GM21576 (cell line): Measurements from ENCODE around the gene KCNQ1.

ENCODE experiments used
- ATAC-seq: cut with Tn5 transposase; IDR thresholded peaks from one replicate; pipeline ENCODE4 v1.9.1; 2021; ENCODE audit warnings: mild to moderate bottlenecking, moderate library complexity; ENCODE audit not compliant: unreplicated experiment

Gene KCNQ1

DNA sequence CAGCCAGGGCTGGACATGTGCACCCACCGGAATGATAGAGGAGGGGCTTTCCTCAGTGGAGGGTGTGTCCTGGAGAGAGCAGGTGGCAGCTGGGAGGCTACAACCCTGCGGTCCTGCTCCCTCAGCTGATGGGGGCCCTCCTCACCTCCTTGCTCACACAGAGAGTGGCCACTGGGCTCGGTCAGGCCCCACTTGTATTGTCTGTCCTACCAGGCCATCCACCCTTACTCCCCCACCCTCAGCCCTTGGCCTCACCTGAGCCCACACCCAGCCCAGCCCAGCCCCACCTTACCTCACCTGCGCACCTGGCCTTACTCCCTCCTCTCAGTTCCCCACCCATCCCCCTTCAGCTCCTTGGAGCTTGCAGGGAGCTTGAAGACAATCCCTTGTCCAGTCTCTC lies 3.6 kb upstream of the KCNQ1 start:
- no peak for ATAC-seq

DNA sequence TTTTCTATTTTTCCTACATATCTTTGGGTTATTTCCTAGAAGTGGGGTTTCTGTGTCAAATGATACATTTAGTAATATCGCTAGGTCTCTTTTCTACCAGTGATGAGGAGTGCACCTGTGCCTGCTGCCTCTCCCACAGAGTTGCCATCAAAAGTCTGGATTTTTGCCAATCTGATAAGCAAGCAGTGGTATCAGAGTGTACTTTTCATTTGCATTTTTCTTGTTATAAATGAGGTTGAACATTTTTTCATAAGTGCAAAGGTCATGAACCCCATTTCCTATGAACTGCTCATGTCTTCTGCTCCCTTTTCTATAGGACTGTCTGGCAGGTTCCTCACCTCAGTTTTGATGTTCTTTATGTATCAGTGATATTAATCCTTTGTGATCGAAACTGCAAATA lies 2.2 kb upstream of the KCNQ1 start:
- ATAC-seq: no peak

DNA sequence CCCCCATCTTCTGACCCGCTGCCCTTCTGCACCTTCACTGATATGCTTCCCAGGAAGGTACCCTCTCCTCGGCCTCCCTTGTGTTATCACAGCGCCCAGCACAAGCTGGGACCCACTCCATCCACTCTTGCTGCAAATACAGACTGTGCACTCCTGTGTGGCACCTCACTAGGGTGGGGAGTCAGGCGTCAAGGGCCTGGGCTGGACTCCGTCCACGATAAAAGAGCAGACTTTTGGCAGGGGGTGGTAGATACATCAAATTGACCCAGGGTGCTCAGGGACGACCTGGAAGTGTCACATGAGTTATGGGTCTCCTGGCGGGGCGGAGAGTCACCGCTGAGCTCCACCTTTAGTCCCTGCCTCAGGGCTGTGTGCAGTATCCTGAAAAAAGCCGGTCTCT lies 1.4 kb upstream of the KCNQ1 start:
- no peak for ATAC-seq

DNA sequence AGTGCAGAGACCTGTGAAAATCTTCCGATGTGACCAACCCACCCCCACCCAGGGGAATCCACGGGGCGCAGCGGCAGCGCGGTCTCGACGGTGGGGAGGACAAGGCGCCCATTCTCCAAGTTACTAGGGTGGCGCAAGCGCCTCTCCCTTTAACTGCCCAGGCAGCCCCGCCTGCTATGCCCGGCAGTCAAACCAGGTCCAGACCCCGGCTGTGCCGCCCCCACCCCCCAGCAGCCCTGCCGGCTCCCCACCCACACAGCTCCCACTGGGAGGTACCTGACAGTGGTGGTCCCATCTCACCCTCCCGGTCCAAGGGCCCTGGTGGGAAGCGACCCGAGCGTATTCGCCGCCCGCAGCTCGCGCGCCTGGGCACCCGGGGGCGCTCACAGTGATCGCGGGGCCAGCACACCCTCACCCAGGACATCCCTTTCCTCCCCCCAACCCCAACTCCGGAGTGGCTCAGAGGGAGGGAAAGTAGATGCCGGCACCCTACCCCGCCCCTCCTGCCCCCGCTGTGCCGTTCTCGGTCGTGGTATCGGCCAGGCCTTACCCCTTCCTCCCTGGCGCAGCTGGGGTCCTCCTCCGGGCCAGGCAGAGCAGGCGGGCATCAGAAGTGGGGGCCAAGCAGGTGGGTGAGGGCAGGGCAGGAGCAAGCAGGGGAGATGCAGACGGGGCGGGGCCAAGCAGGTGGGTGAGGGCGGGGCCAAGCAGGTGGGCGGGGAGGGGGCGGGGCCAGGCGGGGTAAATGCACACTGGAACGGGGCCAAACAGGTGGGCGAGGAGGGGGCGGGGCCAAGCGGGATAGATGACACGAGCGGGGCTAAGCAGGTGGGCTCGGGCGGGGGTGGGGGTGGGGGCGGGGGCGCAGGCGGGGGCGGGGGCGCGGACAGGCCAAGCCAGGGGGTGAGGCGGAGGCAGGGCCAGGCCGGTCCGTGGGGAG lies 657 bp upstream of the KCNQ1 start, which contains the start of gene TRPM5:
Gene TRPM5, minus strand, starts transcription at position 634 of the 940 bp plus-strand sequence. CDS start 21,478 bp downstream, outside the sequence.
- no peak for ATAC-seq

DNA sequence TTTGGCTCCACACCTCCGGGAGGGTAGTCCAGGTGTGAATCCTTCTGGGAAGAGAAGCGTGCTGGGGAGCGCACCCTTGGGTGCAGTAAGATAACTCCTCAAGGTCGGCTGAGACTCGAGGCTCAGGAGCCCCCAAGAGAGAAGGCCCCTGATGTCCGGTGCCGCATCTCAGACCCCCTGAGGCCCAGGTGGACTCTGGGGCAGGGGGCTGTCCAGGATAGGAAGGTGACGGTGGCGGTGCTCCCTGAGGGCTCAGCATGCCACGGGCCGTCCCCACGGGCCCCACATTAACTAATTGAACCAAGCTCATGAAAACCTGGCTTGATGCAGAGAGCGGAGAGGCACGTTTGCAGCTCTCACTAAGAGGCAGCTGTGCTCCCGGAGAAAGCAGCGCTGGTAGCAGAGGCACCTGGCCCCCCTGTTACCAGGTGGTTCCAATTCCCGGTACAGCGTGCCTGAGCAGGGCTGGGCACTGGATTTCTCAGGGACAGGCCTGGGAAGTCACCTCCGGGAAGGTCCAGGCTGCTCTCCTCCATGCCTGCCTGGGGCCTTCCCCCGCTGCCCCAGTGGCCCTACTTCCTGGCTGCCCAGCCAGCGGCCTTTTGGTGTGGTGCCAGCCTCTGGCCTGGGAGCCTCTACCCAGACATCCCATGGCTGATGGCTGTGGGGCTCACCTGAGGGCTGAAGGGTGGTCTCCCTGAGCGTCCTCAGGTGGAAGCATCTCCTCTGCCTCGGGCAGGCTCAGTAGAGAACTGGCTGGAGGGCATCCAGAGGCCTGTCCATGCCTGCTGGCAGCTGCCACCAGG lies 1.1 kb downstream of the KCNQ1 start:
- no peak for ATAC-seq

DNA sequence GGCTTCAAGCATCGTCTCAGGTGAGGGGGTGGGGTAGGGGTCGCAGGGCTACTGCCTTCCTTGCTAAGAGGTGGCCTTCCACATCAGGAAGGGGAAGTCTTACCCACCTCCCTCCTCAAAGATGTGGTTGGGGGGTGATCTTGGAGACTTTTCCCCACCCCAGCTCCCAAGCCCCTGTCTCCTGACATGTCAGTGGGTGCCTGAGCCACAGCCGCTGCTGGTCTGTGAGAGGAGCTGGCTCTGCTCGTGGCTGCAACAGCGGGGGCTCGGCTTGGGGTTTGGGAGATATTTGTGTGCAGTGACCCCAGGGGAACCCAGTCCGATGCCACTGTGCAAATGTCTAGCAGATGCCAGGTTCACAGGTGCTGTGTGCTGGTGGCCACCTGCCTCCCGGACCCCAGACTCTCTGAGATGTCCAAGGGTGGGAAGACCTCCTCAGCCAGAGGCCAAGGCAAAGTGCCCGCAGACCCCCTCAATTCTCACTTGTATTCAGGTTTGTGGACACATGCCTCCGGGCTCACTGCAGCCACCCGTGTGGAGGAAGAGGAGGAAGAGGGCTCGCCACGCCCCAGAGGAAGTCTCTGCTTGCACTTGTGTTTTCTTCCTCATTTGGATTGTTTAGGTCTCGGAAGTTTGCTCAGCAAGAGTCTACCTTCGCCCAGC lies 1.9 kb downstream of the KCNQ1 start:
- ATAC-seq: no peak

DNA sequence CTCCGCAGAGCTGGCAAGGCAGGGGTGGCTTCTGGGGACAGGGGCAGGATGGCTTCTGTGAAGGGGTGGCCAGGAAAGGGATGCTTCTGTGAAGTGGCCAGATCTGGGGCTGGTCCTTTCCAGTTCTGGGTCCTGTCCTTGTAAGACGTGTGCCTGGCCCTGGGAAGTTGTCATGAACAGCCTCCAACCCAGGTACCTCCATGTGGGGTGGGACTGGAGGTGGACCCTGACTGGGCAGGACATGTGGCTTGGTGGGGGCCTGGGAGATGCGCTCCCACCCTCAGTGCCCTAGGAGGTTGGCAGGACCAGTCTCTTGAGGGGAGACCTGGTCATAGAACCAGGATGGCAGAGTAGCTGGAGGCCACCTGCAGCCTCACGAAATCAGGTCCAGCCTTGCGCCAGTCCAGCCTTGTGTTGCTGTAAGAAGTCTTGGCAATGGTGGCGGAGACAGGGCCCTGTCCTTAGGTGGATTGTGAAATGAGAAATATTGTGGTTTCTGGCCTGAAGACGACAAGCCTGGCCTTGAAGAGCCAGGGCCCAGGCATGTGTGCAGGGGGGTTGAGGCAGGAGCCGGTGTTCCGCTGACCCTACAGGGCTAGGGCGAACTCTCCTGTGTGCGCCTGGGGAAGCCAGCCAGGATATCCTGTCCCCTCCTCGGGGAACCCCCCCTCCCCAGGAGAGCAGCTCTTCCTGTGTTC lies 2.6 kb downstream of the KCNQ1 start:
- ATAC-seq: no peak

DNA sequence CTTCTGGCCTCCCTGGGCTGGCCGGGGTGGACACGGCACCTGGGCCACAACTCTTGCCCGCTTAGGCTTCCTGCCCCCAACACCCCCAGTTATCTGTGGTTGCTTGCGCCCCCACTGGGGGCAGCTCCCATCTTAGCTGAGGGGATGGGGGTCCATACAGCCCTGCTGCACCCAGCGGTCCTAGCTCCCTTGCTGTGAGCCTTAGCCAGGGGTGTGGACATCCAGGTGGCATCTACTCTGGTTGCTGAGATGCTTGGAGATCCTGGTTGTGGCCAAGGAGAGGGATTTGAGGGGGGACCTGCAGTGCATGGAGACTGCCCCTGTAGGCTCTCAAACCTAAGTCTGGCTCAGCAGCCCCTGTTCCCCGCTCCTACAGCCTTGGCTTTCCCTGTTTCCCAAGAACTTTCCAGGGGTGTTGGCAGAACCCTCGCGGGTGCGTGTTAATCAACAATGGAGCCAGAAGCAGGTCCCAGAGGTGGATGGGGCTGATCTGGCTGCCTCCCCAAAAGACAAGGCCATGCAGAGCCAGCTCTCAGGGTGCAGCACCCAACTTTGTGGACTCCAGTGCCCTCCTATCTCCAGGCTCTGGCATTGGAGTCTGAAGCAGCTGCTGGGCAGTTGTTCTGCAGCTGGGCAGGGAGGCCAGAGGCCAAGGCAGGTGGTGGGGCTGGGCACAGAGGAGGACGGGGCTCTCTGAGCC lies 3.3 kb downstream of the KCNQ1 start:
- ATAC-seq: no peak

DNA sequence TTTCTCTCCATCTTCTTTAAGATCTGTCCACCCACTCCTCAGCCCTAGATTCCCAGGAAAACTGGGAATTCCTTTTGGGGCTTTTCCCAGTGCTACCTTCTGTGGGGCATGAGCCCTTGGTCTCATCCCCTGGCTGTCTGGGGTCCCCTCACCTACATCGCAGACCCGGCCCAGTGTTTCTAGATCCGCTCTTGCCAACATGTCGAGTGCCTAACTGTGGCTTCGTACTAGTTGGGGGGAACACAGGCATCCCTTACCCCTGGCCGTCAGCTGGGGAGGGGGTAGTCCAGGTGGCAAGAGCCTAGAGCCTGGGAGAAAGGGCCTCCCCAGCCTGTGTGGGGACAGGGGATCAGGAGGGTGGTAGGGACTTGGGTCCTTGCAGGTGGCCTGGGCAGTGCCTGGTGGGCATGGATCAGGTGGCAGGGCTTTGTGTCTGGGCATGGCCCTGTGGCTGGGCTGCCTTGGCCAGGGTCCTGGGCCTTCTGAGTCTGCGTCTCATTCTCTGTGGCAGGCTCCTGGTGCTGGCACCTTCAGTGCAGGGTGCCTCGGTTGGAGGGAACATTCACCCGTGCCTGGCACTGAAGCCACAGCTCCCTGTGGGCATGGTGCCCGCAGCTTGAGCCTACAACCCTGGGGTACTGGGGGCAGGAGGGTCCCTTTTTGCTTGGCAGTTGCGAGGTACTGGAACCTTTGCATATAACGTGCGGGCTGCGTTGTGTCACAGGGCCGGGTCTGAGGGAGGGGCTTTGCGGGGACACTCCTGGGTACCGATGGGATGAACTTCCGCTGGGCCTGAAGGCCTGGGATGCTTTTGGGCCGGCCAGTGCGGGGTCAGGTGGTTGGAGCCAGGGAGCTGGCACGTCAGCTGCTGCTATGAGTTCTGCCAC lies 4.1 kb downstream of the KCNQ1 start:
- ATAC-seq: no peak

DNA sequence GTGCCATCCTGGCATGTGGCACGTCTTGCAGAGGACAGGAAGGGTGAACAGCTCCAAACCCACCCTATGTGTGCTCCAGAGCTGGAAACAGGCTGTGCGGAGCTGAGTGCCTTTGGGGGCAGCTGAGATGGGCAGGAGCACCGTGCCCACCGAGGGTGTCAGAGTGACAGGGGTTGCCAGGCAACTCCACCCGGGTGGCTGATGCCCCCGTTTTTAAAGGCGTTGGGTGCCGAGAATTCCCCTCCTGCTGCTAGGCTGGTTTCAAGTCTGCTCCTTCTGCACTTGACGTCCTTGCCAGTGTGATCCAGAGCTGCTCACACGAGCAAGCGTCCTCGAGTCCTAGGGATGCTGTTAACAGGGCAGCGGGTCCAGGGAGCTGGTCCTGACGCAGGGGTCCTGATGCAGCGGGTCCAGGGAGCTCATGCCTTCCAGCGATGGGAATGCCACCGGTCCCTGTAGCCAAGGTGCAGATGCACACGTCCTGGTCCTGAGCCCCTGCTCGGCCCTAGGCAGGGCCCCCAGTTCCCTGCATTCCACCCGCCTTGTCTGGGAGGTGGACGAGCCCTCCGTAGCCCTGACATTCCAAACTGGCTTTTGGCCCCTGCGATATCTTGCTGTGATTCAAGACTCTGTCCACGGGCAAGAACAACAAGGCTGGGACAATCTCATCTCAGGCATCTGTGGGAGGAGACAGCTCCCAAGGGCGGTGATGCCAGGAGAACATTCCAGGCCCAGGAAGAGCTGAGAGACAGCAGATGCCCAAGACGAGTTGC lies 4.9 kb downstream of the KCNQ1 start:
- no peak for ATAC-seq

DNA sequence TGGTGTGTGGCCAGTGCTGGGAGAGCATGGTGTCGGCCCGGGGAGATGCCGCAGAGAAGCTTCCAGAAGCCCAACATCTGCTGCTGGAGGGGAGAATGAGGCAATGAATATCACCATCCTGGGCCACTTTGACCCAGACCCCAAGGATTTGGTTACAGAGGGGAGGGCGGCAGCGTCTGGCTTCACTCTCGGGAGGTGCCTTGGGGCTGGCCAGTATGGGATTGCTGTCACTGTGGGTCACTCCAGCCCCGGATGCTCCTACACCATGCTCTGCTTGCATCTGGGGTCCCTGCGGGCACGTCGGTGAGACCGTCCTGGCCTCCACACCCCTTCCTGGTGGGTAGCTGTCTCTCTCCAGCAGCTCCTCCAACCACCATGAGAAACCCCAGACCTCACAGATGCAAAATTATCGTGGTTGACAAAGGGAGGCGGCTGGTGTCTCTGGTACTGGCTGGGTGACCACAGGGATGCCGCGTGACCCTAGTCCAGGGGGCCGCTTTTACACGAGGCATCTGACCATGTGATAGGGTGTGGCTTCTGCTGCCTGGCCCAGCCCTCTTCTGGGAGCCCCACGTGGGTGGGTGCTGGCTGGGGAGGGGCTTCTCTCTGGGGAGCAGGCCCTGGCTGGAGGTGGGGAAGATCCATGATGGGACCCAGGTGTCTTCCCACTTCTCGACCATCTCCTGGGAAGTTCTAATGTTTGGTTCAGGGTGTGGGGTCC lies 5.7 kb downstream of the KCNQ1 start:
- ATAC-seq: no peak

DNA sequence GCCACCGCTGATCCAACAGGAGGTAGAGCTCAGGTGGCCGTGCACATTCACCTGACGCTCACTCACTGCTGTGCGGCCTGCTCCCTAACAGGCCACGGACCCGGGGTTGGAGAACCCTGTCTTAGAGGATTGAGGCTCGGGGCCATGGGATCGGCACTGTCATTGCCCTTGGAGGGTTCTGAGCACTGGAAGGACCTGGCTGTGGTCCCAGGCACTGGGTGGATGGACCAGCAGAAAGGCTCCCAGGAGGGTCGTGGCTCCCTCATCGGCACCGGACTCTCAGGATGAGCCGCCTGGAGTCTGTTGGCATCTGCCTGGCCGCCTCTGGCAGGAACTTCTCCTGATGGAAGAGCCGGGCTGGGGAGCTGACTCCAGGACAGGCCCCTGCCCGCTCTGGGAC lies 6.5 kb downstream of the KCNQ1 start:
- no peak for ATAC-seq

DNA sequence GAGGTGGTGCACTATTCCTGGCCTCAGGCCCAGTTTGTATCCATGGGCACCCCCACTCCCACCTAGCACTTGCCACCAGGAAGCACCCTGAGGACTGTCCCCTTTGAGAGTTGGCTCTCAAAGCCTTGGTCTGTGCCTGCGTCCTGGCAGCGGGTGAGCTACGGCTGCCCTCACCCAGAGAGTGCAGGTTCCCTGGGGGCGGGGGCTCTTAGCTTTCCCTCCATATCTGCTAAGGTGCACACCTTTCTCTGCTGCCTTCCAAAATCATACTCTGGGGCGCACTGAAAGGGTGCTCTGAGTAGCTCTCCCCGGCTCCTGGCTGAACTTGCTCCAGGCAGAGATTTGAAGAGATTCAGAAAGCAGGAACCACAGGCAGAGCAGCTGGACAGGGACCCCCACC lies 7.1 kb downstream of the KCNQ1 start:
- no peak for ATAC-seq

DNA sequence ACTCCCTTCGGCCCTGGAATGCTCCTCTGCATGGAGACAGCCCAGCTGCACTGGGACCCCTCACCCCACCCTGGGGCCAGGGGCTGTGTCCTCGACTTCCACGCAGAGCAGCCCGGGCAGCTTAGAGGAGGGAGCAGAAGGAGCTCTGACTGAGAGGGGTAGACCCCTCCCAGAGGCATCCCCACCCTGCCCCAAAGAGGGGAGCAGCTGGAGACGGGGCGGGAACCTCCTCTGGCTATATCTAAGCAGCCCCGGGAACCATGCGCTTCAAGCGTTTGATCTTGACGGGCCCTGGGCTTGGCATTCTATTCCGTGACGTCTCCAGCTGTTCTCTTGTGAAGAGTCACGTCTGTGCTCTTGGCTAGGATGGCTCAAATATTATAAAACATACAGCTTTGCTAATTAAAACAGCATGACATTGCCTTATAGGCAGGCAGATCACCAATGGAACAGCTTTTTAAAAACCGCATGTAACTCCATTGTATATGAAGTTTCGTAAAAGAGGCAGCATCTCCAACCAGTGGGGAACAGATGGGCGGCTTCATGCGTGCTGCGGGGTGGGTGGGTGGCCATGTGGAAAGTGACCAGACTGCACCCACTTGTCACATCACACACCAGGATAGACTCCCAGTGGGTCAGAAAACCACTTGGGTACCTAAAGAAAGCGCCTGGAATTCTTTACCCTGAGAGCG lies 7.7 kb downstream of the KCNQ1 start:
- ATAC-seq: no peak

DNA sequence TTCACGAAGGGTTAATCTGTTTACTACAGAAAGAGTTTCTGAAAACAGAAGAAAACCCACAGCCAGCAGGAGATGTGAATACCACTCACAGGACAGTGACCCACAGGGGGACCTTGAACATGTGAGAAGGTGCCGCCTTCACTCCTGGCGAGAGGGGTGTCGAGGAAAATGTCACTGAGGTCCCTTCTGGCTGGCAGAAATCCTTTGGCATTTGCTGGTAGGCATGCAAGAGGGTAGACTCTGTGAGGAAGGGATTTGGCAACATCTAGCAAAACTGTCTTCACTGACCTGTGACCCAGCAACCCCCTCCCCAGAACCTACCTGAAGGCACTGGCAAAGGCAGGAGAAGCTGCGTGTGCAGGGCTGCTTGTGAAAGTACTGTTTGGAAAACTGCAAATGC lies 8.6 kb downstream of the KCNQ1 start:
- ATAC-seq: no peak

DNA sequence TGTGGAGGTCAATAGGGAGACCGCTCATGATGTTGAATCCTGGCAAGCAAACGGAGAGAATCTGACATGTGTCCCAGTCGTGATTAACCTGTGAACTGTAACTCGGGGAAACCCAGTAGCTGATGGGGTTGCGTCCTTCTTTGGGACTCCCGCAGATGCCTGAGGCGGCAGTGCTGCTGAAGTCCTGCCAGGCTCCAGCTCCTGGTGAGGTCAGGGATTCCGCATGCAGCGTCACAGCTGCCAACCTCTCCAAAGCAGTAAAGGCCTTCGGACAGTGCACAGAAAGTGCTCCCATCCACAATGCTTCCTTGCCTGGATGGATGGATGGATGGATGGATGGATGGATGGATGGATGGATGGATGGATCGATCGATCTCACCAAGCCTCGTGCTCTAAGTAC lies 13.5 kb downstream of the KCNQ1 start:
- no peak for ATAC-seq

DNA sequence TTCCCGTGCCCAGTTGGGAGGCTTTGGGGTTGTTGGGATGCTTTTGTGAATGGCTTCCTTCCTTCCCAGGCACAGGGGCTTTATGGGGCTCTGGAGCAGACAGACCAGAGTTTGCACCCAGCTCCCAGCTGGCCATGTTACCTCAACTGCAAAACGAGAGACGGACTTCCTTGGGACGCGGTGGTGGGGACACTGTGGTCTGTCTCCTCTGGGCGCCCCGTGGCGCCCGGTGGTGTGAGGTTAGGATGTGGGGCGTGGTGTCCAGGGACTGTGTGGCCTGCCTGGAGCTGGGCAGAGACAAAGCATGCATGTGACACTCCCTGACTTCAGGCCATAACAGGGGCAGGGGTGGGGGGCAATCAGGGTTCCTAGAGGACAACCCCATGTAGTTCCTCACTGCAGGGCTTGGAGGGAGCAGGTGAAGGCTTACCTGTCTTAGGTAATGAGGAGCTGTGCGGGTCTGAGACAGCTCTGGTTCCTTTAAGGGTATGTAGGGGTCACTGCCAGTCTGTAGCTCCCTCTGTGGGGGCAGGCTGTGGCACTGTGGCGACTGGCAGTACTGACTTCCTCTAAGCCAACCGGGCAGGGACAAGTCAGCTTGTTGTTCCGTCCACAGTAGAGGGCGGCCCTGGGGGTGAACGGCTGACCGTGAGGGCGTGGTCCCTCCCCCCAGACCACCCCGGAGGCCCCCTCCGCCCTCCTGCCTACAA lies 14.4 kb downstream of the KCNQ1 start:
- no peak for ATAC-seq
